Immature natural killer cell (primary cell): Measurements from ENCODE around the gene NOTCH4. TPM values are rescaled to one million over a fixed set of nuclear protein-coding genes. Genes with fewer than 3 reads are reported as not detected.
"Not testable (repeated sequence)": the region's sequence is repeated elsewhere in the genome, so short reads cannot be mapped to it uniquely, and the experiment has no call there.

Source experiments
- DNase-seq, 3 donors: peaks; one replicate each; pipeline ENCODE4 v3.0.0; 2022; ENCODE audit warnings: mixed read lengths in 1 of 3
- H3K27ac Mint-ChIP-seq, 6 donors: one replicate each; pipeline ENCODE4 v1.8.0; 2020; ENCODE audit warnings: mixed read lengths in 6 of 6, mild to moderate bottlenecking in 5 of 6, inconsistent platforms in 4 of 6, moderate library complexity in 3 of 6
- H3K27me3 Mint-ChIP-seq, 3 donors: one replicate each; pipeline ENCODE4 v1.8.0; 2020 to 2021; ENCODE audit warnings: low read depth in 3 of 3, mild to moderate bottlenecking in 3 of 3, mixed read lengths in 3 of 3, moderate library complexity in 3 of 3, inconsistent platforms in 1 of 3
- H3K36me3 Mint-ChIP-seq, 3 donors: one replicate each; pipeline ENCODE4 v1.8.0; 2020; ENCODE audit warnings: mixed read lengths in 3 of 3, inconsistent platforms in 2 of 3, mild to moderate bottlenecking in 2 of 3
- H3K4me1 Mint-ChIP-seq, 2 donors: one replicate each; pipeline ENCODE4 v1.8.0; 2020; ENCODE audit warnings: inconsistent platforms in 2 of 2, mild to moderate bottlenecking in 2 of 2, mixed read lengths in 2 of 2, moderate library complexity in 1 of 2
- H3K4me3 Mint-ChIP-seq, 5 donors: one replicate each; pipeline ENCODE4 v1.8.0; 2020; ENCODE audit warnings: mild to moderate bottlenecking in 5 of 5, mixed read lengths in 5 of 5, inconsistent platforms in 3 of 5, moderate library complexity in 3 of 5
- H3K9me3 Mint-ChIP-seq, 6 donors: one replicate each; pipeline ENCODE4 v1.8.0; 2020; ENCODE audit warnings: mild to moderate bottlenecking in 6 of 6, mixed read lengths in 6 of 6, inconsistent platforms in 4 of 6, moderate library complexity in 3 of 6
- polyA plus RNA-seq, 3 donors: library from polyadenylated mRNA; unstranded; fragments of 300-500 nt; fragmentation: Illumina TruSeq; gene quantifications; one replicate each; pipeline ENCODE4 v1.2.3, GENCODE V29; 2021

The NOTCH4 gene
- polyA plus RNA-seq, 3 donors from 2014 or later = 0.15 to 1.4 (median 1.2) TPM

DNA sequence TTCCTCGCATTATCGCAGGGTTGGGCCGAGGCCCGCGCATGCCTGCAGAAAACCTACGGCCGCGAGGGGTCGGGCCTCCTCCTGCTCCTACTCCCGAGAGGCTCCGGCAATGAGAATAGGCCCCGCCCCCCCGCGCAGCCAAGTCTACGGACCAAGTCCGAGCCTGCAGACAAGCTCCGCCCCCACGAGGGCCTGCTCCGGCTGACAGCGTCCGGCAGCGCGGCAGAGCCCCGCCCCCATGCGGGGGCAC, 28.3 kb downstream of the NOTCH4 start:
- H3K9me3 Mint-ChIP-seq = no peaks in the 10 kb centered on the region
- no peaks in the 10 kb centered on the region for H3K36me3 Mint-ChIP-seq
- DNase-seq = peak; percentile 100
- peaks cover 12 to 22% (median 18%) of the 10 kb centered on the region in 3 donors for H3K27me3 Mint-ChIP-seq
- H3K4me3 Mint-ChIP-seq = peak overlapping the region; percentile 98 to 99 (median 98)
- peak overlapping the region; percentile 99 to 100 (median 100) for H3K27ac Mint-ChIP-seq
- H3K4me1 Mint-ChIP-seq = peaks cover 53 to 56% of the 10 kb centered on the region in 2 donors

GRCh38 chr6:32194825-32195651, 28.8 kb downstream of the NOTCH4 start:
- Mint-ChIP-seq H3K36me3 (no peaks in the 10 kb centered on the region), H3K27me3 (peaks cover 16 to 23% (median 22%) of the 10 kb centered on the region in 3 donors), H3K4me1 (peaks cover 58 to 61% of the 10 kb centered on the region in 2 donors), H3K4me3 (peak overlapping the region; percentile 98 to 99 (median 98)), H3K27ac (peak overlapping the region; percentile 94 to 100 (median 100)), H3K9me3 (no peaks in the 10 kb centered on the region)
- DNase-seq = no peak

DNA sequence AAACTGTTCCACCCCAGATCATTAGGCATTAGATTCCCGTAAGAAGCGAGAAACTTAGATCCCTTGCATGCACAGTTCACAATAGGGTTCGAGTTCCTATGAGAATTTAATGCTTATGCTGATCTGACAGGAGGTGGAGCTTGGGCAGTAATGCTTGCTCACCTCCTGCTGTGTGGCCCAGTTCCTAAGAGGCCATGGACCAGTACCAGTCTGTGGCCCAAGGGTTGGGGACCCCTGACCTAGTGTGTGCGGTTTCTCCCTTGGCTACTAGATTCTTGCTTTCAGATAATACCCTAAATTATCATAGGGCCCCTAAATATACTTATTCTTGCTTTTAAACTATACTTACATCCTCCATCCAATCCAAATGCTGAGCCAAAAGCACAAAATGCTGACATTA, 29.5 kb downstream of the NOTCH4 start:
- DNase-seq = no peak
- peak overlapping the region; percentile 99 to 100 (median 100) for H3K27ac Mint-ChIP-seq
- H3K4me3 Mint-ChIP-seq = peak overlapping the region; percentile 95 to 99 (median 98)
- peaks cover 16 to 25% (median 23%) of the 10 kb centered on the region in 3 donors for H3K27me3 Mint-ChIP-seq
- no peaks in the 10 kb centered on the region for H3K9me3 Mint-ChIP-seq
- H3K4me1 Mint-ChIP-seq = peaks cover 59 to 63% of the 10 kb centered on the region in 2 donors
- H3K36me3 Mint-ChIP-seq = no peaks in the 10 kb centered on the region

GRCh38 chr6:32193096-32193495, 30.8 kb downstream of the NOTCH4 start:
- Mint-ChIP-seq H3K4me1 (peaks cover 71 to 74% of the 10 kb centered on the region in 2 donors), H3K27me3 (peaks cover 16 to 31% (median 27%) of the 10 kb centered on the region in 3 donors), H3K27ac (peak overlapping the region; percentile 99 to 100 (median 99)), H3K4me3 (peak overlapping the region; percentile 95 to 96 (median 96))
- H3K9me3 Mint-ChIP-seq, DNase-seq, H3K36me3 Mint-ChIP-seq: not testable (repeated sequence)

DNA sequence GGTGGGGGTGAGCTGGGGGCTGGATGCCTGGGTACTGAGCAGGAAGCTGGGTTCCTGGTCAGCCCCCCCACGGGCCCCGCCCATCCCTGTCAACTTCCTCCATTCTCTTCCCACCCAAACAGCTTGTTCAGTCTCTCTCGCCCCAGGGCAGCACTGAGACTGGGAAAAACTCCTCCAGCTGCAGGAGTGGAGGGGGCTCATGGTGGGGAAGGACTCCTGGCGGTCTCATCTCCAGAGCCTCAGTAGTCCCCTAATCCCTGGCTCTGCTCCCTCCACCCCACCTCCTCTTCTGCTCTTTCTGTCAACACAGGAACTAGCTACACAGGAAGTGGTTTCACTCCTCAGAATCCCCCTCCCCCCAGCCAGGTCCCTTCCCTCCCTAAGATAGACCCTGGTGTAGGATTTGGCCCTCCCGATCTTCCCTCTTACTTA, 31.2 kb downstream of the NOTCH4 start, which contains the start of gene GPSM3:
GPSM3 (minus strand) TSS at position 36 of the 432 bp plus-strand sequence. CDS start 130 bp downstream, outside the sequence.
- H3K36me3 Mint-ChIP-seq = peaks cover 0 to 6% (median 0%) of the 10 kb centered on the region in 3 donors
- peak within 1 kb of the TSS; percentile 99 to 100 (median 100) for H3K27ac Mint-ChIP-seq
- H3K4me1 Mint-ChIP-seq = peaks cover 73 to 78% of the 10 kb centered on the region in 2 donors
- DNase-seq = peak; percentile 55 to 68 (median 65)
- peaks cover 16 to 31% (median 27%) of the 10 kb centered on the region in 3 donors for H3K27me3 Mint-ChIP-seq
- H3K4me3 Mint-ChIP-seq = peak within 1 kb of the TSS; percentile 95 to 96 (median 96)
- no peaks in the 10 kb centered on the region for H3K9me3 Mint-ChIP-seq

GRCh38 chr6:32191696-32192607, 31.9 kb downstream of the NOTCH4 start:
- Mint-ChIP-seq H3K4me3 (peak overlapping the region; percentile 95 to 96 (median 96)), H3K9me3 (no peaks in the 10 kb centered on the region), H3K27ac (peak overlapping the region; percentile 99 to 100 (median 99)), H3K4me1 (peaks cover 76 to 83% of the 10 kb centered on the region in 2 donors), H3K27me3 (peaks cover 16 to 31% (median 27%) of the 10 kb centered on the region in 3 donors), H3K36me3 (peaks cover 0 to 13% (median under 1%) of the 10 kb centered on the region in 3 donors)
- DNase-seq = peak in 2 of 3 donors; percentile 7 to 32

DNA sequence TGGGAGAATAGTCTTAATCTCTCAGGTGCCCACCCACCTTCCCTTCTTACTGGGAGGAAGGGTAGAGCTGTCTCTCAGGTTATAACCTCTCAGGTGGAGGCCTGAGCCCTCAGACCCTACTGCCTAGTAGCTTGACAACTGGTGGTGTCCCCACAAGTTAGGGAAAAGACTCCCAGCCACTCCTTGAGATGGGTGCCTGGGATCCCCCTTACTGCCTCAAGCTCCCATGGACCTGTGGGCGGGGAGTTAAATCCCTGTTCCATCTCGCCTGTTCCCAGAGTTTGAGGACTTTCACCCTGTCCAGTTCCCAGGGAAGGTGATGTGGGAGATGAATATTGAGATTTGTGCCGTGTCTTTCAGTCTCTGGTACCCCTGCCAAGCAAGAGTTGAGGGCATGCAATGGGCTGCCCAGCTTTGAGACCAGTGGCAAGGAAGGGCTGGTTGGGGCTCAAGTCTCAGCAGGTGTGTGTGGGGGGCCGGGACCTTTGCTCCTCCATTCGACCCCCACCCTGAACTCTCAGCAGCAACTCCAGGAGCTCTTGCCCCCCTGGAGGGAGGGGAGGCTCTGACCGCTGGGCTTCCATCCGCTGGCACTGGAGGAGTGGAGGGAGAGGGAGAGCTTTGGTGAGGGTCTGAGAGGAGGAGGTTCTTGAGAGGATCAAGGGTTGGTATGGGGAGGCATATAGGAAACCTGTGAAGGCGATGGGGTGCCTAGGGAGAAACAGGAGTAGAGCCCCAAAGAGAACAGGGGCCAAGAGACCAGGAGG, 32.8 kb downstream of the NOTCH4 start:
- Mint-ChIP-seq H3K27me3 (peaks cover 12 to 27% (median 23%) of the 10 kb centered on the region in 3 donors), H3K4me3 (peak overlapping the region; percentile 95 to 96 (median 96)), H3K9me3 (no peaks in the 10 kb centered on the region), H3K27ac (peak overlapping the region; percentile 99 to 100 (median 99)), H3K36me3 (peaks cover 5 to 21% (median 8%) of the 10 kb centered on the region in 3 donors), H3K4me1 (peaks cover 78 to 82% of the 10 kb centered on the region in 2 donors)
- no peak for DNase-seq

DNA sequence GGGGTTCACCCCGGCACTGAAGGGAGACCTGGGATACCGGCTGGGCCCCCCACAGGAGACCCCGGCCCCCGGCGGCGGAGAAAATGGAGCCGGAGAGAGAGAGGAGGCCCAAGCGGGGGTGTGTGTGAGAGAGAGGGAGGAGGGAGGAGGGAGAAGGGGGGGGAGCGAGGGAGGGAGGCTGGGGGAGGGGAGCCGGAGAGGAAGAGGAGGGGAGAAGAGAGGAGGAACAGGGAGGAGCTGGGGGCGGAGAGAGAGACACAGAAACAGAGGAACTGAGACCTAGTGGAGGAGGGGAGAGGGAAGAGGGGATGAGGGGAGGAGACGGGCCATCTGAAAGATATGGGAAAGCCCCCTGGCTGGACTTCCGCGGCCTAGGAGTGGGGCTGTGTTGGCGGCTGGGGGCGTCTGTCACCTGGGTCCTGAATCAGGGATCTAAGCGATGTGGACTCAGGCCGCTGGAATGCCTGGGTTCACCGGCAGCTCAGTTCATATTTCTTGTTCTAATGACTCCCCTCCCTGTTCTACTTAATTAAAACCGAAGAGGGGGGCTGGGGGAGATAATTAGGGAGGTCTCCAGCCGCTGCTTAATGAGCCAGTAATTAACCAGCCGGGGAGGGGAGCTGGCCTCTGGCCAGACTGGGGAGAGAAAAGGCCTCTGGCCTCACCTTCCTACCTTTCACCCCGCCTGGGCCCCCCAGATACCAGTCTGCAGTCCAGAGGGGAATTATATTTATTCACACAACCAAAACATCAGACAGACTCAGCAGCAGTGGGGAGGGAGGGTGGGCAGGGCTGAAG, 33.6 kb downstream of the NOTCH4 start, which contains the start of gene PBX2:
PBX2 (minus strand) TSS at position 149 of the 798 bp plus-strand sequence. CDS start 287 bp downstream, outside the sequence.
- DNase-seq = peak; percentile 75 to 76 (median 75)
- peaks cover 5 to 24% (median 11%) of the 10 kb centered on the region in 3 donors for H3K36me3 Mint-ChIP-seq
- peak within 1 kb of the TSS; percentile 95 to 96 (median 96) for H3K4me3 Mint-ChIP-seq
- peak within 1 kb of the TSS; percentile 99 to 100 (median 99) for H3K27ac Mint-ChIP-seq
- H3K27me3 Mint-ChIP-seq = peaks cover 6 to 22% (median 20%) of the 10 kb centered on the region in 3 donors
- H3K4me1 Mint-ChIP-seq = peaks cover 77 to 80% of the 10 kb centered on the region in 2 donors
- no peaks in the 10 kb centered on the region for H3K9me3 Mint-ChIP-seq

DNA sequence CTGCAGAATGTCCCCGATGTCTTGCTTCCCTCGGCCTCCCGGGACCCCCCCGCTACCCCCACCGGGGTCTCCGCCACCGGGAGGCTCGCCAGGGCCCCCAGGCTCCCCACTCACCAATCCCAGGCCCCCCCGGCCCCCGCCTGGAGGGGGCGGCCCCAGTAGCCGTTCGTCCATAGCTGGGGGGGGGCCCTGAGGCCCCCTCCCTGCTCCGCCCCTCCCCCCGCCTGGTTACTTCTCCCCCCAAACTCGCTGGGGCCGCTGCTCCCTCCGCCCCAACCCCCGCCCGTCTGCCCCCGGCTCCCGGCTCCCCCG, 34.2 kb downstream of the NOTCH4 start:
- Mint-ChIP-seq H3K27me3 (peaks cover 6 to 22% (median 20%) of the 10 kb centered on the region in 3 donors), H3K4me3 (peak overlapping the region; percentile 85 to 94 (median 90)), H3K9me3 (no peaks in the 10 kb centered on the region), H3K36me3 (peaks cover 5 to 24% (median 11%) of the 10 kb centered on the region in 3 donors), H3K4me1 (peaks cover 71 to 74% of the 10 kb centered on the region in 2 donors), H3K27ac (peak overlapping the region; percentile 90 to 100 (median 98))
- DNase-seq = no peak

DNA sequence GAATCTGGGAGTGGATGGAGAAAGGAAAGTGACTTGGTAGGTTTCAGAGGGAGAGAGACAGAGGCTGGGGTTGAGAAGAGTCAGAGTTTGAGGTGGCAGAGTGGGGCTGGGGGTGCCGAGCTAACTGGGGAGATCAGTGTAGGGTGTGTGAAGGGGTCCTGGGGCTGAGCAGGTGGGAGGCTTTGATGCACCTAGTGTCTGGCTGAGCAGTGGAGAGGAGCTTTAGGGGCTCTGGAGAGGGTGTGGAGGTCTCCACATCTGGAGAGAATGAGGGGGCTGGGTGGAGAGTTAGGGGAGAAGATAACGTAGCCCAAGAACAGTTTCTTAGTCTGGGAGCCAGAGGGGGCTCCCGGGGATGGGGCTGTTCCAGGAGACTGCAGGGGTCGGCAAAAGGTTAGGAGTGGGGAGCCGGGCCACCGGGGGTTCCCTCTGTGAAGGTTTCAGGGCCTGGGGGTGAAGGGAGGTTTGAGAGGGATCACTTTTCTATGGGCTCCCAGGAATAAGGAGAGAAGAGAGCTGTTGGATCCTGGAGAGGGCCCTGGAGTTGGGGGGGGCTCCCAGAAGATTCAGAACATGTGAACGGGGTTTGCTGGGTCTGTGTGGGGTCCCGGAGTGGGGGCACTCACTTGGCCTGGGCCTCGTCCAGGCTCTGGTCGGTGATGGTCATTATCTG, 34.7 kb downstream of the NOTCH4 start:
- Mint-ChIP-seq H3K4me3 (peak overlapping the region; percentile 85 to 94 (median 90)), H3K9me3 (no peaks in the 10 kb centered on the region), H3K36me3 (peaks cover 5 to 24% (median 11%) of the 10 kb centered on the region in 3 donors), H3K27me3 (peaks cover 6 to 22% (median 20%) of the 10 kb centered on the region in 3 donors), H3K27ac (peak overlapping the region; percentile 90 to 100 (median 98)), H3K4me1 (peaks cover 66 to 70% of the 10 kb centered on the region in 2 donors)
- no peak for DNase-seq

DNA sequence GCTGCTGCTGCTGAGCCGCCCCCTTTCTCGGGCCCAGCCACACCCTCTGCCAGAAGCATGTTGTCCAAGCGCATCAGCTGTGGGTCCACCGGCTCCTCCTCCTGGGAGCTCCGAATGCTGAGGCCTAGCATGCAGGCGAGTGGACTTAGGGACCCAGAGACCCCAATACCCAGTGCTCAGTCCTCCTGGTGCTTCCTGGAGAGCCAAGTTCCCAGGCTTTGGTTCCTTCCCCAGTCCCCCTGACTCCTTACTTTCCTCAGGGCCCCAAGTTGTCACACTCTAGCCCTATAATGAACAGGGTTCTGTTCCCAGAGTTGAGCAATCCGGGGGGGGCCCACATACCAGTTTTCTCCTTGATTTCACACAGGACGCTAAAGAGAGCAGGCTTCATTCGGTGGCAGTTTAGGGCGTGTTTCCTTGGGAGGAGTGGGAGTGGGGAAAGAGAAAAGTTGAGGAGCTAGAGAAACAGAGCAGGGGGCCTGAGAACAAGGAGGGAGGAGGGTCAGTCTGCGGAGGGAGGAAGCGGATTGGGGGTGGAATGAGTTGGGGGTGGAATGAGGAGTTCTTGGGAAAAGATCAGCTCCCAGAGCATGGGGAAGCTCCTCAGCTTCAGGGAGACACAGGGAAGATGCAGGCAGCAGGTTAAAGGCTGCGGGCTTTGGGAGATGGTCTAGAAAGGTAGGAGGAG, 35.3 kb downstream of the NOTCH4 start:
- peaks cover 6 to 22% (median 20%) of the 10 kb centered on the region in 3 donors for H3K27me3 Mint-ChIP-seq
- no peaks in the 10 kb centered on the region for H3K9me3 Mint-ChIP-seq
- no peak for DNase-seq
- peaks cover 5 to 24% (median 11%) of the 10 kb centered on the region in 3 donors for H3K36me3 Mint-ChIP-seq
- peaks cover 60 to 63% of the 10 kb centered on the region in 2 donors for H3K4me1 Mint-ChIP-seq
- H3K4me3 Mint-ChIP-seq = peak overlapping the region; percentile 85 to 94 (median 90)
- H3K27ac Mint-ChIP-seq = peak overlapping the region; percentile 90 to 100 (median 98)
